NCI-H1417 (cell line): Measurements from ENCODE around the gene KNSTRN.
A peak's percentile ranks its signal among the peaks of the same experiment; 100 is the strongest.

Experiments
- DNase-seq, 3 experiments: peaks; one replicate each; lab custom pipeline; 2025; lab: John Stamatoyannopoulos, UW

KNSTRN gene

GRCh38 chr15:40429068-40429710 lies 46.7 kb downstream of the KNSTRN start:
- DNase-seq, result no peak

GRCh38 chr15:40430271-40430805 lies 47.8 kb downstream of the KNSTRN start:
- peak in 2 of 3 experiments; percentile 1 to 4 for DNase-seq

GRCh38 chr15:40435023-40435709 lies 52.6 kb downstream of the KNSTRN start:
- no peak for DNase-seq

- DNase-seq, result peak in 1 of 3 experiments; percentile 39
Observed at GRCh38 chr15:40435710-40436089, 53.2 kb downstream of the KNSTRN start.

- DNase-seq, result peak in 2 of 3 experiments; percentile 43 to 53
Observed at GRCh38 chr15:40436116-40436891, 53.8 kb downstream of the KNSTRN start.

- DNase-seq, result no peak
Observed at GRCh38 chr15:40436892-40437751, 54.6 kb downstream of the KNSTRN start.

- no peak for DNase-seq
Observed at GRCh38 chr15:40437752-40438687, 55.5 kb downstream of the KNSTRN start.

GRCh38 chr15:40438712-40439111 lies 56.2 kb downstream of the KNSTRN start:
- no peak for DNase-seq

- DNase-seq, result peak; percentile 12 to 55 (median 54)
Observed at GRCh38 chr15:40439461-40439959, 57.0 kb downstream of the KNSTRN start.

GRCh38 chr15:40439960-40440742 lies 57.6 kb downstream of the KNSTRN start:
- DNase-seq, result peak; percentile 34 to 57 (median 55)

GRCh38 chr15:40440743-40441564 lies 58.4 kb downstream of the KNSTRN start, which contains the start of gene BAHD1:
TSS of gene BAHD1 (plus strand) at chr15:40440953. CDS start at chr15:40458465, 17,512 bp downstream.
- DNase-seq, result peak; percentile 81 to 91 (median 88)

GRCh38 chr15:40441565-40442531 lies 59.3 kb downstream of the KNSTRN start:
- DNase-seq, result peak in 2 of 3 experiments; percentile 41 to 45

- no peak for DNase-seq
Observed at GRCh38 chr15:40443255-40443654, 60.7 kb downstream of the KNSTRN start.

GRCh38 chr15:40443846-40444245 lies 61.3 kb downstream of the KNSTRN start:
- DNase-seq, result no peak
